SKM-1 treated with dmso at 0.1 percent for 144 hours (cell line): ENCODE results near the gene CYP8B1.

Source experiments
- DNase-seq: peaks from one replicate; lab custom pipeline; 2025; ENCODE audit not compliant: unreplicated experiment; lab: John Stamatoyannopoulos, UW

The CYP8B1 gene

GRCh38 chr3:42827654-42828053 is 48.0 kb downstream of the CYP8B1 start:
- no peak for DNase-seq

GRCh38 chr3:42827023-42827422 is 48.7 kb downstream of the CYP8B1 start:
- no peak for DNase-seq

DNA sequence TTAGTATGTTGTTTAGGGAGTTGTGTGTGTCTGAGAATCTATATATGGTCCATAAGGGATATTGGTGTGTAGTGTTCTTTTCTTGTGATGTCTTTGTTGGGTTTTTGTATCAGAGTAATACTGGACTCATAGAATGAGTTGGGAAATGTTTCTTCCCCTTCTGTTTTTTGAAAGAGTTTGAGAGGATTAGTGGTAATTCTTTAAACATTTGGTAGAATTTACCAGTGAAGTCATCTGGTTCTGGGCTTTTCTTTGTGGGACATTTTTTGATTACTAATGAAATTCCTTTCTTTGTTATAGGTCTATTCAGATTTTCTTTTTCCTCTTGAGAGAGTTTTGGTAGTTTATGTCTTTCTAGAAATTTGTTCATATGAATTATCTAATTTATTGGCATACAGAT is 49.5 kb downstream of the CYP8B1 start:
- DNase-seq: no peak

- DNase-seq: no peak
These were observed 52.3 kb downstream of the CYP8B1 start for GRCh38 chr3:42823351-42823750.

DNA sequence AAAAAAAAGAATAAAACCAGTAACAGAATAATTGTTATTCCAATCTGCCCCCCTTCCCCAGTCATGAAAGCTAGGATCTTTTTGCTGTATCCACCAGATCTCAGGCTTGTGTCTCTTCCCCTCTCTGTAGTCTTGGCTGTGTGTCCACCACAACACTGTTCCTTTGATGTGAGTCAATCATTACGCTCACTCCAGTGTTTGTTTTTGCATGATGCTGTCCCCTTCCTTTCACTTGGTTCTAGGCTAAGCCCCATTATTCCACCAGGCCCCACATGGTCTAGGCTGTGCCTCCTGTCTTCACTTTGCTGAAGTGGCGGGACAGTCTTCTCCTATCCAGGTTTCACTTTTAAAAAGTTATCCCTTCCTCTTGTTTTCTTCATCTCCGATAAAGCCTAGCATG is 52.9 kb downstream of the CYP8B1 start:
- no peak for DNase-seq
